ENCODE data around the gene LAMA2. TPM values are rescaled to one million over a fixed set of nuclear protein-coding genes. Genes with fewer than 3 reads are reported as not detected.

The LAMA2 gene
- total and polyA plus RNA-seq, 2 donors: 54.2 to 190 TPM

DNA sequence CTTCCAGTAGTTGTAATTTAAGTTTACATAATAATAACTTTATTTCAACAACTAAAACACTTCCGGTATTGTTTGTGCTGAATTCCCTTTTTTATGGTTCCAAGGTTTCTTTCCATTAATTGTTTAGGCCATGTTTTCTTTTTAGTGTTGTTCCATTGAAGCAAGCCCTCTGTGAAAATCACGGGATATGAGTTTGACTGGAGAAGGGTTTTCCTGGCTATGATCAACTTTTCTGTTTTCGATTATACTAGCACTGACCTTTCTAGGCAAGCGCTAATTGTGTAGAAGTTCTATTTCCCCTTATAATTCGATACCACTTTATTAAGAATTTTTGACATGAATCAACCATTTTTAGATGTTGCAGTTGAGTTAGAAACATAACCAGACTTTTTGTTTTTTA, 2.4 kb downstream of the LAMA2 start:
- H3K4me1 ChIP-seq (ENCODE audit: insufficient read depth): no peaks in the 10 kb centered on the region
- H3K4me3 ChIP-seq (ENCODE audit: low read depth, low read length): no peak overlapping the region
- no peaks in the 10 kb centered on the region for H3K36me3 ChIP-seq (ENCODE audit: insufficient read depth)
- WGBS: 78% methylated on average over 5 of the region's 5 CpGs
- H3K27ac ChIP-seq (ENCODE audit: low read depth): no peak overlapping the region
- DNase-seq (ENCODE audit: extremely low spot score): no peak

DNA sequence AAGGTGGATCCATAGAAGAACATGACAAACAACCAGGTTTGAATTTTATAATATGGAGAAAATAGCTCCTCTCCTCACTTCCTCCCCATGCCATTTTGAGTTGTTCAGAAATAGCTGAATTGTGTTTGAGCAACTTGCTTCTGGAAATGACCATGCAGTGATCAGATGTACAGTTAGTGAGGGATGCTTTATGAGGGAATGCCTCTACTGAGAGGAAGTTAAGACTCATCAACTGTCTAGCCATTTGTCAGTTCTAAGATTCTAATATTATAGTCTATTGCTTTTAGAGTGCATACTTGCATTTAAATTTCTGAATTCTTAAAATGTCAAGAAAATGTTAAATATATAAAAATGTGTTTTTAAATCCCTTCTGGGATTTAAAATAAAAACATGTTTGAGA, 3.8 kb downstream of the LAMA2 start:
- H3K27ac ChIP-seq (ENCODE audit: low read depth): no peak overlapping the region
- H3K4me1 ChIP-seq (ENCODE audit: insufficient read depth): no peaks in the 10 kb centered on the region
- H3K36me3 ChIP-seq (ENCODE audit: insufficient read depth): no peaks in the 10 kb centered on the region
- no peak overlapping the region for H3K4me3 ChIP-seq (ENCODE audit: low read depth, low read length)
- no peak for DNase-seq (ENCODE audit: extremely low spot score)

DNA sequence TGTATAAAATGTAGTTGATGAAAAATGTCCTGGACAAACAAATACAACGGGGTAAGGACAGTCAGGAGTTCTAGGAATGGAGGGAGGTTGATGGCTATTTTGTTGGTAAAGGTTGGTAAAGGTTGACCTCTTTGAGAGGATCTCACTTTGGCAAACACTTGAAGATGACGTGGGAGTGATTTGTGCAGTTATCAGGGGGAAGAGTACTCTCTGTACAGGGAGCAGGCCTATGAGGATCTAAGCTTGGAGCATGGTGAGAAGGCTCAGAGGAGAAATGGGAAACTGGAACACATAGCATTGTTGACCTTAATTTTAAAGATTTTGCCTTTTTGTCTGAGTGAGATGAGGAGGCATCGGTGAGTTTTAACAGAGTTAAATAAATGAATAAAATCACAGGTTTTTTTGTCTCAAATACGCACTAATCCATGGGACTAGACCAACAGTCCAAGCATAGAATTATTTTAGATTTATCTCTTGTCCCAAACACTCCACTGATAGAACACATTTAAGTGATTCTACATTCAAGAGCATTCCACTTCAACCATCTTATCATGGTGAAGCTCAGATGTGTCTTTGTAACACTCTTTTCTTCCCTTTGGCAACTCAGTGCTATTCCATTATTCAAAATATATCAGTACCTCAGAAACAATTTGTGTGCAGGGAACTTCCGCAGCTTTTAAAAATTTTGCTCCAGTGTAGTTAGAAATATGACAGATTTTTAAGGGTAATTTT, 5.7 kb downstream of the LAMA2 start:
- H3K4me3 ChIP-seq (ENCODE audit: low read depth, low read length): no peak overlapping the region
- no peaks in the 10 kb centered on the region for H3K36me3 ChIP-seq (ENCODE audit: insufficient read depth)
- DNase-seq (ENCODE audit: extremely low spot score): no peak
- no peak overlapping the region for H3K27ac ChIP-seq (ENCODE audit: low read depth)
- 94% methylated on average over 5 of the region's 5 CpGs for WGBS
- no peaks in the 10 kb centered on the region for H3K4me1 ChIP-seq (ENCODE audit: insufficient read depth)

DNA sequence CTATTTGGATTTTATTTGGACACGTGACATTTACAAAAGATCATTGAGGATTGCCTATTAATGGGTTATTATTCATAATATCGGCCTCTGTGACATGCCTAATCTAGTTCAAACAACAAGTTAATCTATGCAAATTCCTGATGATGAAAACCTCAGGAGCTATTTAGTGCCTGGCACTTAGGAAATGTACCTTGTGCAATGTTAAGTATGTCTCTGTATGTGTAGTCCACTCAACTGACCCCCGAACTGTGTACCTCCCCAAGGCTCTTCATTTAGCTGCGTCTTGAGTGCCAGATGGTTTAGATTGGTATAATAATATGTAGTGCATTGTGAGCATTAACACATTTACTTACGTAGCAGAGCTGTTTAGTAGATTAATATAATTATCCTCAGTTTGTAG, 6.9 kb downstream of the LAMA2 start:
- H3K4me1 ChIP-seq (ENCODE audit: insufficient read depth): no peaks in the 10 kb centered on the region
- WGBS: 95% methylated on average over 5 of the region's 5 CpGs
- H3K4me3 ChIP-seq (ENCODE audit: low read depth, low read length): no peak overlapping the region
- H3K27ac ChIP-seq (ENCODE audit: low read depth): no peak overlapping the region
- H3K36me3 ChIP-seq (ENCODE audit: insufficient read depth): no peaks in the 10 kb centered on the region
- DNase-seq (ENCODE audit: extremely low spot score): no peak

DNA sequence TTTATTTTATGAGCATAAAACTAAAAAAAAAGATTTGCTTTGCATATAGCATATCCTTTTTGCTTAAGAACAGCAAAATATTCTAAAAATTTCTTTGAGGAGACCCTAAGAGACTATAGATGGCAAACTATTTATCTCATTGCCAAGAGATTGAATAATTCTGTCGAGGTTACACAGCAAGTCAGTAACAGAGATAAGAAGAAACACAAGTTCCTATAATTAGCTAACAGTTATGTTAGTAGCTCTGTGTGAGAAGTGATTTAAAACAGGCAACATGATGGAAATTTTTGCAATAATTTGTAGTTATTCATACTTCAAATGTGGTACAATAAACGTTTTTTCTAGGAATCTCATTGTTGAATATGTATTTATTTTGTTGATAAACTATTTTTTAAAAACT, 9.1 kb downstream of the LAMA2 start:
- H3K4me1 ChIP-seq (ENCODE audit: insufficient read depth): no peaks in the 10 kb centered on the region
- DNase-seq (ENCODE audit: extremely low spot score): no peak
- no peak overlapping the region for H3K27ac ChIP-seq (ENCODE audit: low read depth)
- no peak overlapping the region for H3K4me3 ChIP-seq (ENCODE audit: low read depth, low read length)
- no peaks in the 10 kb centered on the region for H3K36me3 ChIP-seq (ENCODE audit: insufficient read depth)
- WGBS: 30% methylated on average over 2 of the region's 2 CpGs

DNA sequence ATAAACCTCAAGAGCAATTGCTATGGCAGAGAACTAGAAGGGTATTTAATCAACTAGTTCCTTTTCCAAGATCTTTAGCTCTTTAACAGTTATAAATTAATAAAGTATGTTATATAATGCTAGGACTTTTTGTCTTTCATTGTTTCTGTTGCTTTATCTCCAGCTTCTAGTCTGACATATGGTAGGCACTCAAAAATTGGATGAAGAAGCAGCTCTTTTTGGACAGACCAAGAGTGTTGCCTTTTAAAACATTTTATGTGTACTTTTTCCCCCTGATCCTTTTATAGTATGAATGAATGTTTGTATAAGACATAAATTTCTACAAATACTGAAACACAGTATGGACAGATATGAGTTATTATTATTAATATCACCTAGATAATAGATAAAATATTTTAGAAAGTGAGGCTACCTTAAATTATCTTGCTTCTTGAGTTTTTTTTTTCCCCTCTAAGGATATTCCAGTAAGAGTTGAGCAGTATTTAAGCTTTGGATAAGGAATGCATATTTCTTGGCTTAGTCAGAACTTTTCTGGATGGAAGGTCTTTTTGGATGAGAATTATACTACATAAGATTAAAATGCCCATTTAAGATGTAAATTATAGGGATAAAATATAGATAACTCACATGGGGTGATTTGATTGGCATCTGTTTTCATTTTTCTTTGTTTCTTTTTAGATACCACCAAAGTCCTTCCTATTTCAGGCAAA, 16.6 kb downstream of the LAMA2 start:
- Histone ChIP-seq H3K36me3 (ENCODE audit: insufficient read depth) (no peaks in the 10 kb centered on the region), H3K27ac (ENCODE audit: low read depth) (no peak overlapping the region), H3K4me3 (ENCODE audit: low read depth, low read length) (no peak overlapping the region), H3K4me1 (ENCODE audit: insufficient read depth) (no peaks in the 10 kb centered on the region)
- DNase-seq (ENCODE audit: extremely low spot score): no peak

DNA sequence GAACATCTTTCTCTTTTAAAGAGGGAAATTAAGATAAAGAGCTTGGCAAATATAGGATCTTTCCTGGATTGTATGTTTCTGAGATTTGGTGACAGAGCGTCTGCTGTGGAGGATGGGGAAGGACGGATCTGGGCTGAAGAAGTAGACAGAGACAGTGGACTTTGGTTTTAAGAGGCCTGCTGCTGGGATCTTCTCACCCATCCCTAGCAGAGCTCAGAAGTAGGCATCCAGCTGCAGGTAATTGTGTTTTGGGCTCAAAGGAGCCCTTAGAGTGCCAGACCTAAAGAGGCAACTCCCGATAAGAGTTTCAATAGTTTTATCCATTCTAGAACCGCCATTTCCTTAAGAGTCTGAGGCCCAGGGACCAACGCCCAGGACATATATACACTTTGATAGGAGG, 20.8 kb downstream of the LAMA2 start:
- no peak overlapping the region for H3K4me3 ChIP-seq (ENCODE audit: low read depth, low read length)
- 94% methylated on average over 5 of the region's 5 CpGs for WGBS
- H3K4me1 ChIP-seq (ENCODE audit: insufficient read depth): no peaks in the 10 kb centered on the region
- H3K27ac ChIP-seq (ENCODE audit: low read depth): no peak overlapping the region
- no peaks in the 10 kb centered on the region for H3K36me3 ChIP-seq (ENCODE audit: insufficient read depth)
- no peak for DNase-seq (ENCODE audit: extremely low spot score)

DNA sequence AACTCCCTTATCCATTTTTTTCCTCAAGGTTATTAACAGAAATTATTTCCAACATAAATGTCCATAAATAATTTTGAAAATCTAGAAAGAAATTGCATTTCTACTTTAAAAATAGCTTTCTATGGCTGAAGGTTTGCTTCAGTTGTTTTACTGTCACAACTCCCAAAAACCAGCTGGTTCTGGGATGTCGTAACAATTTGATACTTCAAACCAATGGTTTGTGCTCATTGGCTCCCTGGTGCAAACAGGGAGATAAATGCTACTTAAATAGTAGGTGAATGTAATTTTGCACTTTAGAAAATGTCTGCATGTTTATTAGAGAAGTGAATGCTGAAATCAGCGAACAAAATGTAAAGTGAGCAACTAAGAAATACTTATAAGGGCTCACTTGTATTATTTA, 31.1 kb downstream of the LAMA2 start:
- H3K4me3 ChIP-seq (ENCODE audit: low read depth, low read length): no peak overlapping the region
- no peak for DNase-seq (ENCODE audit: extremely low spot score)
- H3K36me3 ChIP-seq (ENCODE audit: insufficient read depth): no peaks in the 10 kb centered on the region
- no peaks in the 10 kb centered on the region for H3K4me1 ChIP-seq (ENCODE audit: insufficient read depth)
- no peak overlapping the region for H3K27ac ChIP-seq (ENCODE audit: low read depth)
- 84% methylated on average over 2 of the region's 2 CpGs for WGBS

DNA sequence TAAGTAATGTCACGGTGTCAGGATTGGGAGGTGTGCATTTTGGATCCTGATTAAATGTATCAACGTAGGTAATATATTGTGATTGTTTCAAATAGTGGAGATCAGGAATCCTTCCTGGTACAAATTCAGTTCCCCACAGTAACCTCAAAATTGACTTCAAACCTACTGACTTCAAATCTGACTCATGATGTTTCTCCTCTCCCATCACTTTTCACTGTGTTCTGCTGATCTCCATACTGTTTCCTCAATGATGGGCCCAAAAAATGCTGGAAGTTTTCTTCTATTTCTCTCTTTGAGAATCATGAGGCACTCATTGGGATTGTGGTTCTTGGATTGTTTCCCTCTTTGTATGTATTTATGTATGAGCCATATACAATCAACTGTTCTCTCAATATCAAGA, 35.9 kb downstream of the LAMA2 start:
- Histone ChIP-seq H3K27ac (ENCODE audit: low read depth) (no peak overlapping the region), H3K4me3 (ENCODE audit: low read depth, low read length) (no peak overlapping the region), H3K36me3 (ENCODE audit: insufficient read depth) (no peaks in the 10 kb centered on the region), H3K4me1 (ENCODE audit: insufficient read depth) (peaks cover 1% of the 10 kb centered on the region)
- DNase-seq (ENCODE audit: extremely low spot score): no peak
- WGBS: 72% methylated on average over 2 of the region's 2 CpGs

DNA sequence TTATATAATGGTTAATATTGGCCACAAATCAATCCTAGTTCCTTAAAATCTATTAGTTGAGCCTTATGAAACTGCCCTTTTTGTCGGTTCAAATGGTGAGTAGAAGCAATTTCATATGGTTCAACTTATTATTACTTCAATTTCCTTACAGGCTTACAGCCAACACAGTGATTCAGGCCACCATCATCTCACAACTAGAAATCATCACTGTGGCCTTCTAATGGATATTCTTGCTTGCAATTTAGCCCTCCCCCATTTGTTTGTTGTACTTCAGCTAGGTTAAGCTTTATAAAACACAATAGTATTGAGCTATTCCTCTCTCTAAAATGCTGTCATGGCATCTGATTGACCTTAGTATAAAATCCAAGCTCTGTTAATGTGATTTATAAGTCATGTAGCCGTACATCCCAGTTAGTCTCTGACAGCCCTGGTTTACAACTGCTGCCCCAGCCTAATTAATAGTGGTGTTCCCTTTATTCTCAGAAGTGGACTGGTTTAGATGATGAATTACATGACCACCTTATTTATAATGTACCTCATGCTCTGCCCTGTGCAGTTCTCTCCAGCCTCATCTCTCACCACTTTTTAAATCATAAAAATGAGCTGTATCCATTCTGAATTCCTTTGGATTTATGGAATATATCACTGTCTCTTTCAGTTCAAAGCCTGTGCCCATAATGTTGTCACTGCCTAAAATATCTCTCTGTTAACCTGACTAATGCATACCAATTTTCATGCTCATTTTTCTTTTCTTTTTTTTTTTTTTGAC, 36.7 kb downstream of the LAMA2 start:
- 76% methylated on average over 2 of the region's 2 CpGs for WGBS
- H3K4me1 ChIP-seq (ENCODE audit: insufficient read depth): peaks cover 1% of the 10 kb centered on the region
- no peak for DNase-seq (ENCODE audit: extremely low spot score)
- no peak overlapping the region for H3K27ac ChIP-seq (ENCODE audit: low read depth)
- no peak overlapping the region for H3K4me3 ChIP-seq (ENCODE audit: low read depth, low read length)
- no peaks in the 10 kb centered on the region for H3K36me3 ChIP-seq (ENCODE audit: insufficient read depth)

DNA sequence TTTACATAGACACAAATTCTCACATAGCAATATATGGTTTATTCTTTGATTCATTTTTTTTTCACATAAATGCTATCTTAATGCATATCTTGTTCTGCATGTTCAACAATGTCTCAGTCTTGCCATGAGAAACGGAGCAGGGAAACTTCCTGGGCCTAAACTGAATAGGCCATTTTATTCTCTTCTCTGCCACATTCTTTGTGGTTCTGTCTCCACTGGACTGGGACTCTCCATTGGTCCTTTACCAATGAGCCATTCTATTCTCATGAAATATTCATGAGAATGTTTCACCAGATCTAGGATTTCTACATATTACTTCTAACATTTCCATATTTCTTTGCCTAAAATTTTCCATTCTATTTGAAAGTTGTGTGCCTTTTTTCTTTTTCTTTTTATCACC, 42.8 kb downstream of the LAMA2 start:
- peaks cover 2% of the 10 kb centered on the region for H3K36me3 ChIP-seq (ENCODE audit: insufficient read depth)
- no peak overlapping the region for H3K27ac ChIP-seq (ENCODE audit: low read depth)
- no peak overlapping the region for H3K4me3 ChIP-seq (ENCODE audit: low read depth, low read length)
- H3K4me1 ChIP-seq (ENCODE audit: insufficient read depth): no peaks in the 10 kb centered on the region
- no peak for DNase-seq (ENCODE audit: extremely low spot score)
- WGBS: 85% methylated on average over 1 of the region's 1 CpG

DNA sequence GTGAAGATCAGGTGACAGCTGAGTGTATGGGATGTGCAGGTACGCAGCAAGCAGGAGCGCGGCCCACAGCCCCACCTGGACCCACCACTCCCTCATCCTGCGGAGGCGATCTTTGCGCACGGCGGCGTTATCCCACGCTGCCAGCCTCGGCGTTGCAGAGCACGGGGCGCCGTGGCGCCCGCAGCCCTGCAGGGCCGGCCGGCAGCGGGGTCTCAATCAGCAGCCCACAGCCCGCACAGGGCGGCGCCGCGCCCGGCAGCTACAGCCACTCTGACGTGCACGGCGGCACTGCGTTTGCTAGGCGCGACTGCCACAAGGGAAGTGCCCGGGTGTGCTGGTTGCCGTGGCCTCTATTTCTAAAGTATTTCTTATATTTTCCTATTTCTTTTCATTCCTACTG, 46.9 kb downstream of the LAMA2 start:
- H3K4me3 ChIP-seq (ENCODE audit: low read depth, low read length): no peak overlapping the region
- 66% methylated on average over 34 of the region's 34 CpGs for WGBS
- H3K4me1 ChIP-seq (ENCODE audit: insufficient read depth): no peaks in the 10 kb centered on the region
- no peak for DNase-seq (ENCODE audit: extremely low spot score)
- H3K36me3 ChIP-seq (ENCODE audit: insufficient read depth): peaks cover 2% of the 10 kb centered on the region
- H3K27ac ChIP-seq (ENCODE audit: low read depth): no peak overlapping the region

DNA sequence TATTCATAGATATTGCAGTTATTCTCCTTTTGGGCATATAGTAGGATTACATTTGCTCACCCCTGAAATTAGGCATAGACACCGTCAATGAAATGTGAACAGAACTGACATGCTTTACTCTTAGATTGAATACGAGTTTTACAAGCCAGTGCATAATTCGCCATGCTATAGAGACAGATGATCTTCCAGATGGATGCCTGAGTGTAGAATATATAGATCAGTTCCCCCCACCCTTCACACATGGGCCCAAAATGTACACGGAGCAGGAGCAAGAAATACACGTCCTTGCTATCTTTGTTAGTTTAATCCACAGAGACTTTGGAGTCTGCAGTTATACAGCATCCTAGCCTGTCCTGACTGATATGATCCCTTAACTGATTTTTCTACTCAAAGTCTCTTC, 47.4 kb downstream of the LAMA2 start:
- no peaks in the 10 kb centered on the region for H3K4me1 ChIP-seq (ENCODE audit: insufficient read depth)
- 81% methylated on average over 5 of the region's 5 CpGs for WGBS
- no peak overlapping the region for H3K4me3 ChIP-seq (ENCODE audit: low read depth, low read length)
- peaks cover 2% of the 10 kb centered on the region for H3K36me3 ChIP-seq (ENCODE audit: insufficient read depth)
- H3K27ac ChIP-seq (ENCODE audit: low read depth): no peak overlapping the region
- no peak for DNase-seq (ENCODE audit: extremely low spot score)

DNA sequence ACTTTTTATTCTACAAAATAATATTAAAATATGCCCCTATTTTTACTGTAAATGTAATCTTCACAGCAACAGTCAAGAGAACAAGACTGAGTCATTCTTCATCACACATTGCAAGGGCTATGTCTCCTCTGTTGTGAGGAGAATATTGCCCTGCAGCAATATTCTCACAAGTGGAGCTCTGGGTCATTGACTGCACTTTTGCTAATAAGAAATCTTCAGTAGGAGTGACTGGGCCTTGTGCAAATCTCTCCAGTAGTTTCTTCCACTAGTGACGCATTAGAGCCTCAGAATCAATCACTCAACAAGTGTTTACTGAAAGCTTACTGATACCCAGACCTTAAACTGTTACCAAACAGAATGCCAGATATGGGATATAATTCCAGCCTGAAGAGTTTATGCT, 49.1 kb downstream of the LAMA2 start:
- DNase-seq (ENCODE audit: extremely low spot score): no peak
- WGBS: 90% methylated on average over 1 of the region's 1 CpG
- Histone ChIP-seq H3K36me3 (ENCODE audit: insufficient read depth) (peaks cover 2% of the 10 kb centered on the region), H3K4me3 (ENCODE audit: low read depth, low read length) (no peak overlapping the region), H3K4me1 (ENCODE audit: insufficient read depth) (no peaks in the 10 kb centered on the region), H3K27ac (ENCODE audit: low read depth) (no peak overlapping the region)

Measured in urinary bladder (tissue), 4 donors.